UCSD-AML1 (cell line): ENCODE measurements around the gene RAC3.
A peak's percentile ranks its signal among the peaks of the same experiment; 100 is the strongest.

ENCODE experiments used
- DNase-seq: peaks from one replicate; lab custom pipeline; 2025; ENCODE audit not compliant: unreplicated experiment; lab: John Stamatoyannopoulos, UW

The RAC3 gene

GRCh38 chr17:82012261-82012639, 19.2 kb upstream of the RAC3 start:
- DNase-seq: no peak

- DNase-seq: no peak
Observed at GRCh38 chr17:82012640-82013295, 18.7 kb upstream of the RAC3 start.

GRCh38 chr17:82013341-82013740, 18.1 kb upstream of the RAC3 start:
- no peak for DNase-seq

GRCh38 chr17:82013772-82014321, 17.6 kb upstream of the RAC3 start:
- DNase-seq: no peak

- no peak for DNase-seq
Observed at GRCh38 chr17:82014432-82014831, 17.0 kb upstream of the RAC3 start.

- DNase-seq: no peak
Observed at GRCh38 chr17:82014971-82015310, 16.5 kb upstream of the RAC3 start.

GRCh38 chr17:82015311-82015971, 16.0 kb upstream of the RAC3 start:
- no peak for DNase-seq

GRCh38 chr17:82016061-82016874, 15.2 kb upstream of the RAC3 start:
- no peak for DNase-seq

GRCh38 chr17:82016875-82017459, 14.5 kb upstream of the RAC3 start:
- DNase-seq: no peak

GRCh38 chr17:82017612-82018151, 13.8 kb upstream of the RAC3 start:
- no peak for DNase-seq

GRCh38 chr17:82018152-82018988, 13.1 kb upstream of the RAC3 start:
- no peak for DNase-seq

- no peak for DNase-seq
Observed at GRCh38 chr17:82018989-82019689, 12.3 kb upstream of the RAC3 start.

- peak; percentile 73 for DNase-seq
Observed at GRCh38 chr17:82019690-82020571, 11.5 kb upstream of the RAC3 start.

- DNase-seq: no peak
Observed at GRCh38 chr17:82020572-82021106, 10.8 kb upstream of the RAC3 start.

- DNase-seq: peak; percentile 52
Observed at GRCh38 chr17:82021107-82021899, 10.2 kb upstream of the RAC3 start.

- no peak for DNase-seq
Observed at GRCh38 chr17:82021900-82022309, 9.6 kb upstream of the RAC3 start.

- no peak for DNase-seq
Observed at GRCh38 chr17:82022310-82022980, 9.0 kb upstream of the RAC3 start, which contains the start of gene CENPX. Gene CENPX (minus strand): TSS chr17:82022878. CDS start chr17:82022861, 17 bp downstream.
